Measurements from ENCODE around the gene NDUFA6.
A peak's percentile ranks its signal among the peaks of the same experiment; 100 is the strongest.
"Not testable (repeated sequence)": the region's sequence is repeated elsewhere in the genome, so short reads cannot be mapped to it uniquely, and the experiment has no call there.

The NDUFA6 gene

GRCh38 chr22:42076764-42077485 lies 13.6 kb downstream of the NDUFA6 start:
- H3K4me3 ChIP-seq (ENCODE audit: low read depth, low read length): no peak overlapping the region
- no peak for TF ChIP-seq CTCF (conservative IDR thresholded peaks at IDR 0.05; ENCODE audit: low read depth, low read length)
- DNase-seq (ENCODE audit: low read depth): no peak

GRCh38 chr22:42074846-42075676 lies 15.5 kb downstream of the NDUFA6 start:
- peak; percentile 12 for DNase-seq (ENCODE audit: low read depth)
- no peak for TF ChIP-seq CTCF (conservative IDR thresholded peaks at IDR 0.05; ENCODE audit: low read depth, low read length)
- H3K4me3 ChIP-seq (ENCODE audit: low read depth, low read length): peak overlapping the region; percentile 87

GRCh38 chr22:42074132-42074811 lies 16.3 kb downstream of the NDUFA6 start, which contains the start of gene PHETA2:
Gene PHETA2 (plus strand): TSS chr22:42074248. CDS start chr22:42077294, 3,046 bp downstream.
- peak; percentile 61 for DNase-seq (ENCODE audit: low read depth)
- peak within 1 kb of the TSS; percentile 87 for H3K4me3 ChIP-seq (ENCODE audit: low read depth, low read length)
- TF ChIP-seq CTCF (conservative IDR thresholded peaks at IDR 0.05; ENCODE audit: low read depth, low read length): peak; percentile 57

GRCh38 chr22:42073621-42074041 lies 16.9 kb downstream of the NDUFA6 start:
- H3K4me3 ChIP-seq (ENCODE audit: low read depth, low read length): peak overlapping the region; percentile 87
- no peak for DNase-seq (ENCODE audit: low read depth)
- no peak for TF ChIP-seq CTCF (conservative IDR thresholded peaks at IDR 0.05; ENCODE audit: low read depth, low read length)

GRCh38 chr22:42072606-42073330 lies 17.8 kb downstream of the NDUFA6 start:
- DNase-seq (ENCODE audit: low read depth): no peak
- peak; percentile 24 for TF ChIP-seq CTCF (conservative IDR thresholded peaks at IDR 0.05; ENCODE audit: low read depth, low read length)
- no peak overlapping the region for H3K4me3 ChIP-seq (ENCODE audit: low read depth, low read length)

- not testable (repeated sequence) for DNase-seq (ENCODE audit: low read depth); H3K4me3 ChIP-seq (ENCODE audit: low read depth, low read length)
Measured at GRCh38 chr22:42071508-42071907, 19.1 kb downstream of the NDUFA6 start.

Data from choroid plexus epithelial cell (primary cell).